ENCODE results near the gene GPR142. TPM values are rescaled to one million over a fixed set of nuclear protein-coding genes. Genes with fewer than 3 reads are reported as not detected.

Gene GPR142
- not detected for total RNA-seq
- not detected for polyA plus RNA-seq

DNA sequence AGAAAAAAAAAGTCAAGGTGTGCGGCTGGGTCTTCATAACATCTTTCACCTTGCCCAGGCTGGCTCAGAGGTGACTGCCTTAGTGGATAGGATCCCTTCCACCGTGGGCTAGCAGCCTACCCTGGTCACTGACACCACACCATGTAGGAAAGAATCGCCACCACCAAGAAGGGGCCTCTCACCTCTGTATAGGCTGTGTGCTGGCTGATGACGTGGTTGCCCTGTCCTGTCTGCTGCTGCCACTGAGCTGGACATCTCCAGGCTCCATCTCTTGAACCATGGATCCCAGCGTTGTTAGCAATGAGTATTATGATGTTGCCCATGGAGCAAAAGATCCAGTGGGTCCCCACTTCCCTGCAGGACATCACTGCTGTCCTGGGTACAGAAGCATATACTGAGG, at the start of gene GPR142:
GPR142 (plus strand) TSS at position 301 of the 400 bp plus-strand sequence. CDS start 2,035 bp downstream, outside the sequence.
- no peaks in the 10 kb centered on the region for H3K27me3 ChIP-seq (ENCODE audit: insufficient read depth, low read length, poor library complexity, severe bottlenecking)
- H3K9me3 ChIP-seq (ENCODE audit: low read length), result no peaks in the 10 kb centered on the region
- Mint-ChIP-seq H3K4me1 (peaks cover 7 to 16% (median 10%) of the 10 kb centered on the region in 3 donors), H3K9me3 (no peaks in the 10 kb centered on the region), H3K27ac (peak within 1 kb of the TSS in 1 of 8 donors; percentile 57), H3K4me3 (peak within 1 kb of the TSS in 5 of 7 donors; percentile 32 to 46 (median 41)), H3K36me3 (no peaks in the 10 kb centered on the region), H3K27me3 (peaks cover 2 to 7% of the 10 kb centered on the region in 2 donors)
- POLR2A ChIA-PET, result no interaction called here
- CTCF ChIA-PET, result interaction anchor here (1.0 to 5.1 kb wide), 14 partner anchors 9 to 237 kb away, joined by 3 to 44 read pairs (median 8); partner anchors contain the start of gene CD300LB
- DNase-seq, result no peak
- H3K36me3 ChIP-seq (ENCODE audit: insufficient read depth, low read length), result no peaks in the 10 kb centered on the region
- H3K27ac ChIP-seq (ENCODE audit: low read depth, low read length), result no peak within 1 kb of the TSS
- H3K4me1 ChIP-seq (ENCODE audit: insufficient read depth, low read length), result peaks cover 19% of the 10 kb centered on the region
- peak within 1 kb of the TSS; percentile 42 for H3K4me3 ChIP-seq (ENCODE audit: low read length)

DNA sequence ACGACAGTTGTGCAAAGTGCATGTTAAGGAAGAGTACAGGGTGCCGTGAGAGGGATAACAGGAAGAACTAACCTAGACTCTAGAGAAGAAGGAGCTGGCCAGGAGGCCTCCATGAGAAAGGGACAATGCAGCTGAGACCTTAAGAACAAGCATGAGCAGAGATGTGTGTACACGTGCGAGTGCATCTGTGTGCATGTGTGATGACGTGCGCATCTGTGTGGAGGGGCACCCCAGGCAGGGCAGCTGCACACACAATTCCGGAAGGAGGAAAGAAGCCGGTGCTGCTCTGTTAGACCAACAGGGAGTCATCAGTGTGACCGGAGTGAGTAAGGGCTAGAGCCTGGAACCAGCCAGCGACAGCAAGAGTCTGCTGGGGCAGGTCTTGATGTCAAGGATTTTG, 48.9 kb upstream of the GPR142 start:
- CTCF ChIA-PET, result no interaction called here
- peak overlapping the region in 1 of 7 donors; percentile 34 for H3K4me3 Mint-ChIP-seq
- H3K27me3 ChIP-seq (ENCODE audit: insufficient read depth, low read length, poor library complexity, severe bottlenecking), result no peaks in the 10 kb centered on the region
- no peaks in the 10 kb centered on the region for H3K4me1 Mint-ChIP-seq
- H3K4me3 ChIP-seq (ENCODE audit: low read length), result no peak overlapping the region
- POLR2A ChIA-PET, result no interaction called here
- no peaks in the 10 kb centered on the region for H3K36me3 ChIP-seq (ENCODE audit: insufficient read depth, low read length)
- peaks cover 0 to 2% of the 10 kb centered on the region in 2 donors for H3K27me3 Mint-ChIP-seq
- H3K36me3 Mint-ChIP-seq, result no peaks in the 10 kb centered on the region
- H3K9me3 Mint-ChIP-seq, result no peaks in the 10 kb centered on the region
- H3K4me1 ChIP-seq (ENCODE audit: insufficient read depth, low read length), result no peaks in the 10 kb centered on the region
- no peaks in the 10 kb centered on the region for H3K9me3 ChIP-seq (ENCODE audit: low read length)
- H3K27ac Mint-ChIP-seq, result peak overlapping the region in 1 of 8 donors; percentile 17
- H3K27ac ChIP-seq (ENCODE audit: low read depth, low read length), result no peak overlapping the region
- DNase-seq, result no peak

GRCh38 chr17:74324521-74324920, 42.8 kb upstream of the GPR142 start:
- H3K9me3 ChIP-seq (ENCODE audit: low read length), result no peaks in the 10 kb centered on the region
- H3K4me1 ChIP-seq (ENCODE audit: insufficient read depth, low read length), result peaks cover 18% of the 10 kb centered on the region
- Mint-ChIP-seq H3K36me3 (no peaks in the 10 kb centered on the region), H3K27me3 (peaks cover 0 to 4% of the 10 kb centered on the region in 2 donors), H3K4me1 (peaks cover 19 to 35% (median 20%) of the 10 kb centered on the region in 3 donors), H3K27ac (peak overlapping the region in 2 of 8 donors; percentile 5 to 6), H3K9me3 (no peaks in the 10 kb centered on the region), H3K4me3 (peak overlapping the region in 4 of 7 donors; percentile 20 to 59 (median 35))
- ChIA-PET POLR2A (no interaction called here), CTCF (no interaction called here)
- no peaks in the 10 kb centered on the region for H3K36me3 ChIP-seq (ENCODE audit: insufficient read depth, low read length)
- no peak for DNase-seq
- no peaks in the 10 kb centered on the region for H3K27me3 ChIP-seq (ENCODE audit: insufficient read depth, low read length, poor library complexity, severe bottlenecking)
- H3K4me3 ChIP-seq (ENCODE audit: low read length), result no peak overlapping the region
- no peak overlapping the region for H3K27ac ChIP-seq (ENCODE audit: low read depth, low read length)

- CTCF ChIA-PET, result no interaction called here
- no peaks in the 10 kb centered on the region for H3K9me3 Mint-ChIP-seq
- Histone ChIP-seq H3K27ac (ENCODE audit: low read depth, low read length) (no peak overlapping the region), H3K27me3 (ENCODE audit: insufficient read depth, low read length, poor library complexity, severe bottlenecking) (no peaks in the 10 kb centered on the region), H3K9me3 (ENCODE audit: low read length) (no peaks in the 10 kb centered on the region), H3K4me1 (ENCODE audit: insufficient read depth, low read length) (peaks cover 24% of the 10 kb centered on the region), H3K36me3 (ENCODE audit: insufficient read depth, low read length) (no peaks in the 10 kb centered on the region), H3K4me3 (ENCODE audit: low read length) (peak overlapping the region; percentile 37)
- no peak for DNase-seq
- H3K27me3 Mint-ChIP-seq, result peaks cover 0 to 4% of the 10 kb centered on the region in 2 donors
- H3K4me3 Mint-ChIP-seq, result peak overlapping the region; percentile 62 to 83 (median 67)
- H3K4me1 Mint-ChIP-seq, result peaks cover 22 to 41% (median 22%) of the 10 kb centered on the region in 3 donors
- H3K27ac Mint-ChIP-seq, result peak overlapping the region in 3 of 8 donors; percentile 39 to 89 (median 66)
- H3K36me3 Mint-ChIP-seq, result no peaks in the 10 kb centered on the region
- POLR2A ChIA-PET, result interaction anchor here (0.6 kb wide), 1 partner anchor 19 kb away, joined by 3 read pairs; no protein-coding TSS in a partner anchor
These were observed 41.9 kb upstream of the GPR142 start for GRCh38 chr17:74325376-74325742.

DNA sequence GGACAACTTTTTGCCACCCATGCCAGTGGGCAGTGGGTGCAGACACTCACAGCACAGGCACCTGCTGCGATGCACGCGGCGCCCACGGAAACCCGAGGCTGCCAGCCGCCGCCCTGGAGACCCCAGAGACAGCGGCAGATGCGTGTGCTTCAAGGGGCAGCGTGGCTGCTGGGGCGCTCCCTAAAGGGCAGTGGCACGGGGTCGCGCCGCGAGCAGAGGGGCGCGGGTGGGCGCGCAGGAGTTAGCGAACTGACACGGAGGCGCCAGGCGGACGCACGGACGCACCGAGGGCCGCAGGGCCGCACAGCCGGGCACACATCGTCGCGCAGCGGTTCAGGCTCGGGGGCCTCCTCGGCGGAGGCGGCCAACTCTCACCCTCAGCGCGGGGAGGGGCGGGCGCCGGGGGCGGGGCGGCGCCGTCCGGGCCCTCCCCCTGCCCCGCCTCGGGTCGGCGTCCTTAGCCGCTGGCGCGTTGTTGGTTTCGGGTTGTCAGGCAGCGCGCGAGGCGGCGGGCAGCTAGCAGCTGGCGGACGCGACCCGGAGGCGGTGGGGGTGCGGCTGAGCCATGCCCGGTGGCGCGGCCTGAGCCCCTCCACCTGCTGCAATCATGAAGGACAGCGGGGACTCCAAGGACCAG, 41.4 kb upstream of the GPR142 start, which contains the start of gene KIF19:
KIF19 (plus strand) TSS at position 484 of the 637 bp plus-strand sequence; CDS start at position 608, 124 bp downstream.
- Histone ChIP-seq H3K27me3 (ENCODE audit: insufficient read depth, low read length, poor library complexity, severe bottlenecking) (no peaks in the 10 kb centered on the region), H3K36me3 (ENCODE audit: insufficient read depth, low read length) (no peaks in the 10 kb centered on the region), H3K4me3 (ENCODE audit: low read length) (peak within 1 kb of the TSS; percentile 37), H3K27ac (ENCODE audit: low read depth, low read length) (no peak within 1 kb of the TSS), H3K9me3 (ENCODE audit: low read length) (no peaks in the 10 kb centered on the region), H3K4me1 (ENCODE audit: insufficient read depth, low read length) (peaks cover 24% of the 10 kb centered on the region)
- POLR2A ChIA-PET, result interaction anchor here (0.6 kb wide), 1 partner anchor 20 kb away, joined by 3 read pairs; no protein-coding TSS in a partner anchor
- H3K27ac Mint-ChIP-seq, result peak within 1 kb of the TSS in 4 of 8 donors; percentile 10 to 89 (median 58)
- peak within 1 kb of the TSS; percentile 64 to 86 (median 68) for H3K4me3 Mint-ChIP-seq
- CTCF ChIA-PET, result no interaction called here
- DNase-seq, result peak in 4 of 5 donors; percentile 42 to 64 (median 53)
- H3K4me1 Mint-ChIP-seq, result peaks cover 22 to 41% (median 22%) of the 10 kb centered on the region in 3 donors
- H3K27me3 Mint-ChIP-seq, result peaks cover 0 to 4% of the 10 kb centered on the region in 2 donors
- H3K9me3 Mint-ChIP-seq, result no peaks in the 10 kb centered on the region
- H3K36me3 Mint-ChIP-seq, result no peaks in the 10 kb centered on the region

DNA sequence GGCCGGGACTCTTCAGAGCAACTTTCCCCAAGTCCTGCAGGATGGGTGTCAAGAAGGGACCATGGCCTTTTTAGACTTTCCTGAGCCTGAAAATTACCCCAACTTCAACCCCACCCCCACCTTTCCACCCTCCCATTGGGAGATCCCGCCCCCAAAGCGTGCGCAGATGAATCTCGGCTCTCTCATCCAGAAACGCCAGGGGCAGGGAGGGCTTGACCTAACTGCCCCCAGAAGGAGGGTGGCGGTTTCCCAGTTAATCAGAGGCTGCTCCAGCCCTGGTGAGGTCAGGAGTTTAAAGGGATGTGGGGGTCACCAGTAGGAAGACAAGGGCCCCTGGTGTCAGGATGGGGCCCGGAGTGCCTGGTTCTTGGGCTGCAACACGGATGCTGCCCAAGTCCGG, 40.8 kb upstream of the GPR142 start:
- ChIA-PET POLR2A (no interaction called here), CTCF (no interaction called here)
- H3K4me3 Mint-ChIP-seq, result peak overlapping the region; percentile 27 to 86 (median 64)
- H3K4me1 Mint-ChIP-seq, result peaks cover 22 to 41% (median 22%) of the 10 kb centered on the region in 3 donors
- Histone ChIP-seq H3K4me3 (ENCODE audit: low read length) (peak overlapping the region; percentile 3), H3K27ac (ENCODE audit: low read depth, low read length) (no peak overlapping the region), H3K27me3 (ENCODE audit: insufficient read depth, low read length, poor library complexity, severe bottlenecking) (no peaks in the 10 kb centered on the region), H3K4me1 (ENCODE audit: insufficient read depth, low read length) (peaks cover 24% of the 10 kb centered on the region), H3K9me3 (ENCODE audit: low read length) (no peaks in the 10 kb centered on the region), H3K36me3 (ENCODE audit: insufficient read depth, low read length) (no peaks in the 10 kb centered on the region)
- no peak for DNase-seq
- peak overlapping the region in 2 of 8 donors; percentile 32 to 78 for H3K27ac Mint-ChIP-seq
- H3K36me3 Mint-ChIP-seq, result no peaks in the 10 kb centered on the region
- H3K27me3 Mint-ChIP-seq, result peaks cover 0 to 4% of the 10 kb centered on the region in 2 donors
- H3K9me3 Mint-ChIP-seq, result no peaks in the 10 kb centered on the region

DNA sequence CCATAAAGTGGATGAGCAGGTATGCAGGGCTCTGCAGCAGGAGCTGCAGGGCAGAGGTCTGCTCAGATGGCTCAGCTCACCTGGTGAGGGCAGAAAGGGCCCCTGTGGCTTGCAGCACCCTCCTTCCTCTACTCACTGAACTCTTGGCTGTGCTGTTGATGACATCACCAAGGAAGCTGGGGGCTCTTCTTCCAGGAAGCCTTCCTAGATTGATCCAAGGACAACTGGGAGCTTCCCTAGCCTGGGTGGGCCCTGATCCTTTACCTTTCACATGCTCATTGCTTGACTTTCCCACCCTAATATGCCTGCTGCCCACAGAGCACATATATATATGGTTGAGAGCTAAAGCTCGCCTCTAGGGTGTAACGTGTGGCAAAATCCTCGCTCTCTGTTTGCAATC, 38.8 kb upstream of the GPR142 start:
- Mint-ChIP-seq H3K27ac (peak overlapping the region in 1 of 8 donors; percentile 47), H3K9me3 (no peaks in the 10 kb centered on the region), H3K27me3 (peaks cover 0 to 4% of the 10 kb centered on the region in 2 donors), H3K4me1 (peaks cover 22 to 41% (median 22%) of the 10 kb centered on the region in 3 donors), H3K4me3 (peak overlapping the region in 3 of 7 donors; percentile 23 to 66 (median 46)), H3K36me3 (no peaks in the 10 kb centered on the region)
- Histone ChIP-seq H3K9me3 (ENCODE audit: low read length) (no peaks in the 10 kb centered on the region), H3K27ac (ENCODE audit: low read depth, low read length) (no peak overlapping the region), H3K4me3 (ENCODE audit: low read length) (no peak overlapping the region), H3K27me3 (ENCODE audit: insufficient read depth, low read length, poor library complexity, severe bottlenecking) (no peaks in the 10 kb centered on the region), H3K36me3 (ENCODE audit: insufficient read depth, low read length) (no peaks in the 10 kb centered on the region), H3K4me1 (ENCODE audit: insufficient read depth, low read length) (peaks cover 24% of the 10 kb centered on the region)
- POLR2A ChIA-PET, result no interaction called here
- CTCF ChIA-PET, result interaction anchor here (0.7 kb wide), 1 partner anchor 44 kb away, joined by 3 read pairs; no protein-coding TSS in a partner anchor
- DNase-seq, result no peak

- H3K9me3 ChIP-seq (ENCODE audit: low read length), result no peaks in the 10 kb centered on the region
- POLR2A ChIA-PET, result interaction anchor here (0.6 kb wide), 1 partner anchor 26 kb away, joined by 3 read pairs; no protein-coding TSS in a partner anchor
- peak overlapping the region in 4 of 8 donors; percentile 1 to 75 (median 66) for H3K27ac Mint-ChIP-seq
These were observed 37.9 kb upstream of the GPR142 start for GRCh38 chr17:74329378-74329777.

More at GRCh38 chr17:74329378-74329777, 37.9 kb upstream of the GPR142 start:
- Histone ChIP-seq H3K27ac (ENCODE audit: low read depth, low read length) (no peak overlapping the region), H3K27me3 (ENCODE audit: insufficient read depth, low read length, poor library complexity, severe bottlenecking) (no peaks in the 10 kb centered on the region), H3K4me1 (ENCODE audit: insufficient read depth, low read length) (peaks cover 24% of the 10 kb centered on the region), H3K36me3 (ENCODE audit: insufficient read depth, low read length) (no peaks in the 10 kb centered on the region), H3K4me3 (ENCODE audit: low read length) (no peak overlapping the region)
- CTCF ChIA-PET, result interaction anchor here (0.7 kb wide), 1 partner anchor 45 kb away, joined by 3 read pairs; no protein-coding TSS in a partner anchor
- no peaks in the 10 kb centered on the region for H3K36me3 Mint-ChIP-seq
- no peaks in the 10 kb centered on the region for H3K9me3 Mint-ChIP-seq
- DNase-seq, result no peak
- H3K4me3 Mint-ChIP-seq, result peak overlapping the region in 3 of 7 donors; percentile 2 to 54 (median 5)
- H3K4me1 Mint-ChIP-seq, result peaks cover 21 to 38% (median 22%) of the 10 kb centered on the region in 3 donors
- peaks cover 0 to 4% of the 10 kb centered on the region in 2 donors for H3K27me3 Mint-ChIP-seq
